IPS DF 19.7 (cell line): Measurements from ENCODE around the gene PRIM2.
A peak's percentile ranks its signal among the peaks of the same experiment; 100 is the strongest.
"Not testable (repeated sequence)": the region's sequence is repeated elsewhere in the genome, so short reads cannot be mapped to it uniquely, and the experiment has no call there.

Experiments used
- DNase-seq: peaks from one replicate; pipeline ENCODE4 v3.0.0-alpha.2; 2013; ENCODE audit warnings: low read depth, low spot score

The PRIM2 gene

GRCh38 chr6:57502387-57502786 is 185.0 kb downstream of the PRIM2 start:
- not testable (repeated sequence) for DNase-seq

- not testable (repeated sequence) for DNase-seq
These were observed 187.8 kb downstream of the PRIM2 start for GRCh38 chr6:57505251-57505650.

- DNase-seq = not testable (repeated sequence)
These were observed 193.0 kb downstream of the PRIM2 start for GRCh38 chr6:57510390-57510789.

GRCh38 chr6:57515171-57515570 is 197.7 kb downstream of the PRIM2 start:
- not testable (repeated sequence) for DNase-seq

- DNase-seq = not testable (repeated sequence)
These were observed 198.4 kb downstream of the PRIM2 start for GRCh38 chr6:57515845-57516244.

GRCh38 chr6:57516776-57517175 is 199.3 kb downstream of the PRIM2 start:
- not testable (repeated sequence) for DNase-seq

GRCh38 chr6:57519198-57519597 is 201.8 kb downstream of the PRIM2 start:
- DNase-seq = peak; percentile 5

- not testable (repeated sequence) for DNase-seq
These were observed 203.7 kb downstream of the PRIM2 start for GRCh38 chr6:57521085-57521484.

GRCh38 chr6:57523221-57523620 is 205.8 kb downstream of the PRIM2 start:
- not testable (repeated sequence) for DNase-seq

GRCh38 chr6:57529755-57530154 is 212.3 kb downstream of the PRIM2 start:
- DNase-seq = not testable (repeated sequence)

GRCh38 chr6:57532660-57533059 is 215.2 kb downstream of the PRIM2 start:
- DNase-seq = not testable (repeated sequence)

GRCh38 chr6:57535121-57535520 is 217.7 kb downstream of the PRIM2 start:
- not testable (repeated sequence) for DNase-seq

GRCh38 chr6:57535994-57536393 is 218.6 kb downstream of the PRIM2 start:
- DNase-seq = not testable (repeated sequence)

- DNase-seq = not testable (repeated sequence)
These were observed 220.5 kb downstream of the PRIM2 start for GRCh38 chr6:57537916-57538315.

GRCh38 chr6:57551961-57552360 is 234.5 kb downstream of the PRIM2 start:
- not testable (repeated sequence) for DNase-seq

GRCh38 chr6:57557855-57558254 is 240.4 kb downstream of the PRIM2 start:
- not testable (repeated sequence) for DNase-seq

GRCh38 chr6:57559170-57559569 is 241.7 kb downstream of the PRIM2 start:
- not testable (repeated sequence) for DNase-seq

GRCh38 chr6:57562233-57562632 is 244.8 kb downstream of the PRIM2 start:
- not testable (repeated sequence) for DNase-seq

- DNase-seq = not testable (repeated sequence)
These were observed 254.7 kb downstream of the PRIM2 start for GRCh38 chr6:57572119-57572518.

GRCh38 chr6:57572844-57573243 is 255.4 kb downstream of the PRIM2 start:
- DNase-seq = not testable (repeated sequence)

- DNase-seq = not testable (repeated sequence)
These were observed 259.6 kb downstream of the PRIM2 start for GRCh38 chr6:57577023-57577422.

GRCh38 chr6:57579489-57579888 is 262.1 kb downstream of the PRIM2 start:
- not testable (repeated sequence) for DNase-seq

GRCh38 chr6:57581586-57581985 is 264.2 kb downstream of the PRIM2 start:
- DNase-seq = not testable (repeated sequence)

GRCh38 chr6:57601105-57601504 is 283.7 kb downstream of the PRIM2 start:
- not testable (repeated sequence) for DNase-seq
